ENCODE data around the gene TSPO.
"Not testable (repeated sequence)": the region's sequence is repeated elsewhere in the genome, so short reads cannot be mapped to it uniquely, and the experiment has no call there.

The TSPO gene

GRCh38 chr22:43131773-43132501 lies 19.4 kb upstream of the TSPO start:
- no peak for DNase-seq (ENCODE audit: low spot score)

GRCh38 chr22:43133401-43133800 lies 18.0 kb upstream of the TSPO start:
- no peak for DNase-seq (ENCODE audit: low spot score)

- no peak for DNase-seq (ENCODE audit: low spot score)
These were observed 16.8 kb upstream of the TSPO start for GRCh38 chr22:43134553-43134952.

- DNase-seq (ENCODE audit: low spot score), result no peak
These were observed 15.8 kb upstream of the TSPO start for GRCh38 chr22:43135565-43135964.

GRCh38 chr22:43136255-43136654 lies 15.1 kb upstream of the TSPO start:
- peak; percentile 57 for DNase-seq (ENCODE audit: low spot score)

- no peak for DNase-seq (ENCODE audit: low spot score)
These were observed 14.6 kb upstream of the TSPO start for GRCh38 chr22:43136801-43137200.

- peak; percentile 92 for DNase-seq (ENCODE audit: low spot score)
These were observed 8.3 kb upstream of the TSPO start, which contains the start of gene MCAT for GRCh38 chr22:43142880-43143562. Gene MCAT (minus strand): TSS chr22:43143398. CDS start chr22:43143348, 50 bp downstream.

GRCh38 chr22:43144949-43145348 lies 6.4 kb upstream of the TSPO start:
- DNase-seq (ENCODE audit: low spot score), result no peak

GRCh38 chr22:43145371-43145770 lies 6.0 kb upstream of the TSPO start:
- DNase-seq (ENCODE audit: low spot score), result not testable (repeated sequence)

- not testable (repeated sequence) for DNase-seq (ENCODE audit: low spot score)
These were observed 5.0 kb upstream of the TSPO start for GRCh38 chr22:43146332-43146731.

GRCh38 chr22:43147821-43148220 lies 3.5 kb upstream of the TSPO start:
- DNase-seq (ENCODE audit: low spot score), result no peak

GRCh38 chr22:43148581-43148980 lies 2.8 kb upstream of the TSPO start:
- no peak for DNase-seq (ENCODE audit: low spot score)

- no peak for DNase-seq (ENCODE audit: low spot score)
These were observed 590 bp upstream of the TSPO start for GRCh38 chr22:43150731-43151206.

GRCh38 chr22:43152003-43152356 lies 621 bp downstream of the TSPO start:
- no peak for DNase-seq (ENCODE audit: low spot score)

GRCh38 chr22:43152357-43153071 lies 1.2 kb downstream of the TSPO start:
- peak; percentile 71 for DNase-seq (ENCODE audit: low spot score)

- DNase-seq (ENCODE audit: low spot score), result no peak
These were observed 2.5 kb downstream of the TSPO start for GRCh38 chr22:43153899-43154298.

GRCh38 chr22:43154887-43155536 lies 3.7 kb downstream of the TSPO start:
- no peak for DNase-seq (ENCODE audit: low spot score)

GRCh38 chr22:43155789-43156188 lies 4.4 kb downstream of the TSPO start:
- DNase-seq (ENCODE audit: low spot score), result no peak

- DNase-seq (ENCODE audit: low spot score), result no peak
These were observed 5.1 kb downstream of the TSPO start for GRCh38 chr22:43156413-43156812.

- DNase-seq (ENCODE audit: low spot score), result no peak
These were observed 6.7 kb downstream of the TSPO start for GRCh38 chr22:43157874-43158546.

- DNase-seq (ENCODE audit: low spot score), result no peak
These were observed 7.6 kb downstream of the TSPO start for GRCh38 chr22:43158778-43159483.
